Choroid plexus epithelial cell (primary cell): ENCODE measurements around the gene WNK1.
"Not testable (repeated sequence)": the region's sequence is repeated elsewhere in the genome, so short reads cannot be mapped to it uniquely, and the experiment has no call there.

Experiments
- DNase-seq: peaks from one replicate; pipeline ENCODE4 v3.0.0-alpha.2; 2010; ENCODE audit warnings: low read depth
- H3K4me3 ChIP-seq: 2 replicates; pipeline ENCODE4 v1.5.1; 2011; ENCODE audit warnings: low read depth, mild to moderate bottlenecking, control low read depth, low read length, moderate library complexity
- TF ChIP-seq, protein P1 (sequence below): conservative IDR thresholded peaks from 2 replicates; pipeline ENCODE4 v1.5.1; 2011; ENCODE audit warnings: low read depth, mild to moderate bottlenecking, control low read depth, inconsistent platforms, low read length, moderate library complexity

The WNK1 gene

DNA sequence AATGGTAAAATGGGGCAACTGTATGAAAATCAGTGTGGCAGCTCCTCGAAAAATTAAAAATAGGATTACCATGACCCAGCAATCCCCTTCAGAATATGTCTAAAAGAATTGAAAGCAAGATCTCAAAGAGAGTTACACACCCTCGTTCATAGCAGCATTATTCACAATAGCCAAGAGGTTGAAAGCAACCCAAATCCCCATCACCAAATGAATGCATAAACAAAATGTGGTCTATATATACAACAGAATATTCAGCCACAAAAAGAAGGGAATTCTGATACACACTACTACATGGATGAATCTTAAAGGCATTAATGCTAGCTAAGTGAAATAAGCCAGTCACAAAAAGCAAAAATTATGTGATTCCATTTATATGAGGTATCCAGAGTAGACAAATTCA lies 169.9 kb downstream of the WNK1 start:
- TF ChIP-seq, protein P1, sequence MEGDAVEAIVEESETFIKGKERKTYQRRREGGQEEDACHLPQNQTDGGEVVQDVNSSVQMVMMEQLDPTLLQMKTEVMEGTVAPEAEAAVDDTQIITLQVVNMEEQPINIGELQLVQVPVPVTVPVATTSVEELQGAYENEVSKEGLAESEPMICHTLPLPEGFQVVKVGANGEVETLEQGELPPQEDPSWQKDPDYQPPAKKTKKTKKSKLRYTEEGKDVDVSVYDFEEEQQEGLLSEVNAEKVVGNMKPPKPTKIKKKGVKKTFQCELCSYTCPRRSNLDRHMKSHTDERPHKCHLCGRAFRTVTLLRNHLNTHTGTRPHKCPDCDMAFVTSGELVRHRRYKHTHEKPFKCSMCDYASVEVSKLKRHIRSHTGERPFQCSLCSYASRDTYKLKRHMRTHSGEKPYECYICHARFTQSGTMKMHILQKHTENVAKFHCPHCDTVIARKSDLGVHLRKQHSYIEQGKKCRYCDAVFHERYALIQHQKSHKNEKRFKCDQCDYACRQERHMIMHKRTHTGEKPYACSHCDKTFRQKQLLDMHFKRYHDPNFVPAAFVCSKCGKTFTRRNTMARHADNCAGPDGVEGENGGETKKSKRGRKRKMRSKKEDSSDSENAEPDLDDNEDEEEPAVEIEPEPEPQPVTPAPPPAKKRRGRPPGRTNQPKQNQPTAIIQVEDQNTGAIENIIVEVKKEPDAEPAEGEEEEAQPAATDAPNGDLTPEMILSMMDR = no peak
- H3K4me3 ChIP-seq = no peak overlapping the region
- DNase-seq = no peak

DNA sequence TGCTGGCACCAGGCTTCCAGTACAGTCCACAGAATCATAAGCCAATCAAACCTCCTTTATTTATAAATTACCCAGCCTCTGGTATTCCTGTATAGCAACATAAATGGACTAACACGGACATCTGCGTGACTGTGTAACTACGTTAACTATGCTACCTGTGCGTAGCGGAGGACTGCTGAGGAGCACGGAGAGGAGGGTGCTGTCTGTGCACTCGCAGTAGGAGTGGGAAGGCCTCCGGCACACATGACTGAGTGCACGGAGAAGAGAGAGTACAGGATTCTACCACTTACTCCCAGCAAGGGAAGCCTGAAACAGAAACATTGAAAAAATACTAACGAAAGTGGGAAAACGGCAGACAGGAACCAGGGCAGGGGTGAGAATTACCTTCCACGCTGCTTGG lies 174.3 kb downstream of the WNK1 start:
- H3K4me3 ChIP-seq = no peak overlapping the region
- TF ChIP-seq, protein P1 = no peak
- DNase-seq = no peak

DNA sequence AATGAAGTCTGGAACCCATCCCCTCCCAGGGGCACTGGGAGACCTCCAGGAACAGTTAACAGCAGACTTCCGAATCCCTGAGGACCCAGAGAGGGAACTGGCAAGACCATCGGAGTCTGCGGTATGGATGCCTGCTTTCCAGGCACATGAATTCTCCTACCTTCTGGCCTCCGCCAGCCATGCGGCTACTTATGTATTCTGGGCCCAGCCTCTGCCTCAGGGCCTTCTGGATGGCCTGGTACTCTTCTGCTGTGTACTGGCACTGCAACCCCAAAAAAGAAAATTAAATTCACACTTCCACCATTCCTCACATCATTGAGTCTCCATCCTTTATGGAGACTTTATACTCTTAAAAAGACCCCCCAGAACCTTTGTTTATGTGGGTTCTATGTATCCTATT lies 178.7 kb downstream of the WNK1 start:
- TF ChIP-seq, protein P1 = no peak
- no peak for DNase-seq
- H3K4me3 ChIP-seq = no peak overlapping the region

DNA sequence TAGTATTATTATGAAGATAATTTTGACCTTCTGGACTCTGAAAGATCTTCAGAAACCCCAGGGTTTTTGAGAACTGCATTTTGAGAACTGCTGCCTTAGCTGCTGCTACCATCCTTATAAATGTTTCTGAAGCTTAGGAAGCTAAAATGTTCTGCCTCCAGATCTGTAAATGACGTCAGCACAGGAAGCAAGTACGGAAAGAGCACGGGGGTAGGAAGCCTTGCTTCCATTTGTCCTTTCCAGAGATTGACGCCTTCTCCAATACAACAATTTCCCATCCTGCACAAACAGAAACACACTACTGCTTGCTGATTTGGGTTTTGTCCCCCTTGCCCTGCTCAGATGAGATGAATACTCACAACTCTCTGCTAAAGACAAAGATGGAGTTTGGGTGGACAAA lies 179.2 kb downstream of the WNK1 start:
- no peak for DNase-seq
- TF ChIP-seq, protein P1 = no peak
- H3K4me3 ChIP-seq = no peak overlapping the region

DNA sequence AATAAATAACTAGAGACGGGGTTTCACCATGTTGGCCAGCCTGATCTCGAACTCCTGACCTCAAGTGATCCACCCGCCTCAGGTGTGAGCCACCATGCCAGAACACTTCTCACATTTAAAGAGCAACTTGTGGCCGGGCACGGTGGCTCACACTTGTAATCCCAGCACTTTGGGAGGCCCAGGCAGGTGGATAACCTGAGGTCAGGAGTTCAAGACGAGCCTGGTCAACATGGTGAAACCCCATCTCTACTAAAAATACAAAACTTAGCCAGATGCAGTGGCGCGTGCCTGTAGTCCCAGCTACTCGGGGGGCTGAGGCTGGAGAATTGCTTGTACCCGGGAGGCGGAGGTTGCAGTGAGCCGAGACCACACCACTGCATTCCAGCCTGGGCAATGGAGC lies 183.5 kb downstream of the WNK1 start:
- not testable (repeated sequence) for H3K4me3 ChIP-seq, DNase-seq

DNA sequence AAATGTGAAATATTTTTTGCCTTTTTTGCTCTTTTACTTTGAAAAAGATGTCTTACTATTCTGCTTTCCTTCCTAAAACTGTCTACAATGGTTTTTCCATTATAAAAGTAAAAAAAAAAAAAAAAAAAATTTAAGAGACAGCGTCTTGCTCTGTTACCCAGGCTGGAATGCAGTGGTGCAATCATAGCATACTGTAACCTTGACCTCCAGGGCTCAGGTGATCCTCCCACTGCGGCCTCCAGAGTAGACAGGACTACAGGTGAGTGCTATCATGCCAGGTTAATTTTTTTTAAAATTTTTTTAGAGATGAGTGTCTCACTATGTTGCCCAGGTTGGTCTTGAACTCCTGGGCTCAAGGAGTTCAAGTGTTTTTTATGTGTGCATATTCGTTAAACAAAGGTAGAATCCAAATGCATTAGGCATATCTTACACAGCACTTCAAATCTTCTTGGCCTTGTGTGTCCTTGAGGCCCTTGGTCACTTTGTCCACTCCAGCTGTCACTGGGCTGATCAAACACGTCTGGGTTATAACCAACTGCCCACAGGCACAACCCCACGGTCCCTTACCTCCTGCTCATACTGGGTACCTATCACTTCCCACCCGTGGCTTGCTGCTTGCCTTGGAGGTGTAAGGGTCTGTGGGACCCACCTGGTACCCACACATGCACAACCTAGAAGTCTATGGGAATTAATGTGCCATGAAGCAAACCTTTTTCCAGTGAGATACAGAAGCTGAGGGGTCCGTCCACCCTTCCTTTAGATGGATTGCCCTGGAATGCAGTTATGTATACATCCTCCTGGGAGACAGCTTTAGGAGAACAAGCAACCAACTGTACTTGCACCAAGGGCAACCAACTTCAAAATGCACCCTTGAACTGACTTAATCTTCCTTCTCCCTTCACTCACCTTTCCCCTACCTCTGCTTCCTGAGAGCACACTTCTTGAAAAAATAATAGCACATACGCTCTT lies 184.3 kb downstream of the WNK1 start:
- no peak for DNase-seq
- TF ChIP-seq, protein P1 = no peak

DNA sequence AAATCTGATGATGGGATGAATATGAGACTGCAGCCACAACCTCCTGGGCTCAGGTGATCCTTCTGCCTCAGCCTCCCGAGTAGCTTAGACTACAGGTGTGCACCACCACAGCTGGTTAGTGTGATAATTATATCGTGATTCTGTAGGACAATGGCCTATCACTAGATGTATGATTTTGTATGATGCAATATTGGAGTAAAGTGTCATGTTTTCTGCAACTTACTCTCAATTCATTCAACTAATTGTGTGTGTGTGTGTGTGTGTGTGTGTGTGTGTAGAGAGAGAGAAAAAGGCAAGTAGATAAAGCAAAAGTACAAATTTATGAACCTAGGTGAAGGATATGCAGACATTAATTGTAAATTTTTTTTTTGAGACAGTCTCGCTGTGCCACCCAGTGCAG lies 186.4 kb downstream of the WNK1 start:
- TF ChIP-seq, protein P1 = no peak
- H3K4me3 ChIP-seq = no peak overlapping the region
- DNase-seq = no peak

More for the DNA sequence above, 184.3 kb downstream of the WNK1 start:
- no peak overlapping the region for H3K4me3 ChIP-seq
